H9 (cell line): ENCODE data around the gene SP3. TPM values are rescaled to one million over a fixed set of nuclear protein-coding genes. Genes with fewer than 3 reads are reported as not detected.

Experiments
- DNase-seq: peaks from one replicate; pipeline ENCODE4 v3.0.0-alpha.2; 2017
- H2AFZ ChIP-seq: one replicate; pipeline ENCODE4 v1.6.1; 2013; ENCODE audit warnings: mild to moderate bottlenecking, low read length, control low read depth, moderate library complexity
- H2AK5ac ChIP-seq: 2 replicates; pipeline ENCODE4 v1.6.1; 2013; ENCODE audit warnings: low read length, control low read depth, mixed read lengths; ENCODE audit not compliant: insufficient read length
- H2BK120ac ChIP-seq: one replicate; pipeline ENCODE4 v1.6.1; 2013; ENCODE audit warnings: low read depth, mild to moderate bottlenecking, low read length, control low read depth, inconsistent platforms; ENCODE audit not compliant: poor library complexity, severe bottlenecking
- H2BK12ac ChIP-seq: 2 replicates; pipeline ENCODE4 v1.6.1; 2013; ENCODE audit warnings: low read length, control low read depth, mixed read lengths, low read depth; ENCODE audit not compliant: insufficient read length
- H2BK15ac ChIP-seq: 2 replicates; pipeline ENCODE4 v1.6.1; 2013; ENCODE audit warnings: low read depth, low read length, control low read depth
- H2BK20ac ChIP-seq: one replicate; pipeline ENCODE4 v1.6.1; 2013; ENCODE audit warnings: low read depth, mild to moderate bottlenecking, low read length, control low read depth, inconsistent platforms; ENCODE audit not compliant: poor library complexity, severe bottlenecking
- H2BK5ac ChIP-seq: 2 replicates; pipeline ENCODE4 v1.6.1; 2013; ENCODE audit warnings: low read length, control low read depth, mixed read lengths; ENCODE audit not compliant: insufficient read length
- H3K14ac ChIP-seq: 2 replicates; pipeline ENCODE4 v1.6.1; 2013; ENCODE audit warnings: low read length, control low read depth; ENCODE audit not compliant: insufficient read depth
- H3K18ac ChIP-seq: 2 replicates; pipeline ENCODE4 v1.6.1; 2013; ENCODE audit warnings: low read depth, mild to moderate bottlenecking, mixed read lengths, low read length, control low read depth; ENCODE audit not compliant: insufficient read length
- H3K23ac ChIP-seq: 2 replicates; pipeline ENCODE4 v1.6.1; 2013; ENCODE audit warnings: low read length, control low read depth, mixed read lengths, low read depth; ENCODE audit not compliant: insufficient read length
- H3K23me2 ChIP-seq: 2 replicates; pipeline ENCODE4 v1.6.1; 2013; ENCODE audit warnings: low read depth, mild to moderate bottlenecking, mixed read lengths, low read length, control low read depth; ENCODE audit not compliant: insufficient read length, poor library complexity, severe bottlenecking
- H3K27ac ChIP-seq: 2 replicates; pipeline ENCODE4 v1.5.1; 2013; ENCODE audit warnings: low read length, control low read depth, mixed read lengths, low read depth; ENCODE audit not compliant: insufficient read length
- H3K27me3 ChIP-seq: 2 replicates; pipeline ENCODE4 v1.6.1; 2013; ENCODE audit warnings: low read length, control low read depth, inconsistent platforms; ENCODE audit not compliant: insufficient read depth
- H3K4ac ChIP-seq: 2 replicates; pipeline ENCODE4 v1.6.1; 2013; ENCODE audit warnings: low read depth, mild to moderate bottlenecking, control low read depth, inconsistent platforms, low read length, moderate library complexity
- H3K4me1 ChIP-seq: 2 replicates; pipeline ENCODE4 v1.6.1; 2013; ENCODE audit warnings: low read length, control low read depth, inconsistent platforms; ENCODE audit not compliant: insufficient read depth
- H3K4me2 ChIP-seq: 2 replicates; pipeline ENCODE4 v1.6.1; 2013; ENCODE audit warnings: low read length, control low read depth, mixed read lengths; ENCODE audit not compliant: insufficient read length, insufficient read depth
- H3K56ac ChIP-seq: 2 replicates; pipeline ENCODE4 v1.6.1; 2013; ENCODE audit warnings: low read depth, mild to moderate bottlenecking, mixed read lengths, low read length, control low read depth; ENCODE audit not compliant: insufficient read length
- H3K79me1 ChIP-seq: 2 replicates; pipeline ENCODE4 v1.6.1; 2013; ENCODE audit warnings: low read depth, mild to moderate bottlenecking, moderate library complexity, low read length, control low read depth, inconsistent platforms; ENCODE audit not compliant: insufficient read depth, poor library complexity, severe bottlenecking
- H3K79me2 ChIP-seq: 2 replicates; pipeline ENCODE4 v1.6.1; 2013; ENCODE audit warnings: low read length, control low read depth, inconsistent platforms; ENCODE audit not compliant: insufficient read depth
- H3K9ac ChIP-seq: 2 replicates; pipeline ENCODE4 v1.6.1; 2013; ENCODE audit warnings: low read length, control low read depth, mixed read lengths; ENCODE audit not compliant: insufficient read length; ENCODE audit errors: extremely low read depth
- H3K9me3 ChIP-seq: one replicate; pipeline ENCODE4 v1.6.1; 2013; ENCODE audit warnings: low read depth, low read length, inconsistent platforms; ENCODE audit not compliant: control insufficient read depth
- H3T11ph ChIP-seq: one replicate; pipeline ENCODE4 v1.6.1; 2013; ENCODE audit warnings: mild to moderate bottlenecking, low read length, control low read depth, inconsistent platforms
- H4K20me1 ChIP-seq: one replicate; pipeline ENCODE4 v1.6.1; 2013; ENCODE audit not compliant: control insufficient read depth, insufficient read length, insufficient read depth
- H4K5ac ChIP-seq: 2 replicates; pipeline ENCODE4 v1.6.1; 2013; ENCODE audit warnings: low read depth, mild to moderate bottlenecking, mixed read lengths, low read length, control low read depth; ENCODE audit not compliant: insufficient read length
- H4K8ac ChIP-seq: replicated peaks from 2 replicates; pipeline ENCODE4 v1.6.1; 2013; ENCODE audit warnings: low read length, control low read depth, mixed read lengths, low read depth; ENCODE audit not compliant: insufficient read length
- H4K91ac ChIP-seq: 2 replicates; pipeline ENCODE4 v1.6.1; 2013; ENCODE audit warnings: low read depth, mild to moderate bottlenecking, moderate library complexity, mixed read lengths, low read length, control low read depth; ENCODE audit not compliant: insufficient read length
- H3K27ac Mint-ChIP-seq, 3 experiments: 2 replicates in 2 of 3; 3 replicates in 1 of 3; pipeline ENCODE4 v1.8.0; 2020 to 2021; ENCODE audit warnings: mixed read lengths in 3 of 3, mild to moderate bottlenecking in 1 of 3, moderate library complexity in 1 of 3
- H3K27me3 Mint-ChIP-seq: 2 replicates; pipeline ENCODE4 v1.8.0; 2021; ENCODE audit warnings: low read depth, mild to moderate bottlenecking, moderate library complexity, mixed read lengths
- H3K36me3 Mint-ChIP-seq, 3 experiments: 2 replicates in 2 of 3; 3 replicates in 1 of 3; pipeline ENCODE4 v1.8.0; 2020 to 2021; ENCODE audit warnings: low read depth in 3 of 3, mixed read lengths in 3 of 3; ENCODE audit not compliant: insufficient read depth in 1 of 3
- H3K4me1 Mint-ChIP-seq, 2 experiments: 2 replicates each; pipeline ENCODE4 v1.8.0; 2020; ENCODE audit warnings: mixed read lengths in 2 of 2
- H3K4me3 Mint-ChIP-seq, 2 experiments: 2 replicates in 1 of 2; 3 replicates in 1 of 2; pipeline ENCODE4 v1.8.0; 2020 to 2021; ENCODE audit warnings: mild to moderate bottlenecking in 2 of 2, mixed read lengths in 2 of 2, moderate library complexity in 1 of 2
- H3K9me3 Mint-ChIP-seq, 2 experiments: 2 replicates in 1 of 2; 3 replicates in 1 of 2; pipeline ENCODE4 v1.8.0; 2020; ENCODE audit warnings: mild to moderate bottlenecking in 2 of 2, mixed read lengths in 2 of 2, moderate library complexity in 1 of 2
- WGBS: extraction: QIAGEN DNeasy Blood & Tissue Kit; methylation state at CpG from one replicate; pipeline ENCODE4 v1.1.7; 2013; ENCODE audit warnings: missing lambda C conversion rate, low lambda C conversion rate, mixed read lengths; ENCODE audit not compliant: insufficient read length; ENCODE audit errors: extremely low coverage; 5-methylcytosine and 5-hydroxymethylcytosine counted together
- total RNA-seq: library from RNA; stranded (reverse); gene quantifications from 2 replicates; pipeline ENCODE4 v1.2.1, GENCODE V29; 2021
- TF ChIP-seq, protein P1 (sequence below): fragments of 200-600 bp; sonication (generic); conservative IDR thresholded peaks from 3 replicates; pipeline ENCODE4 v1.8.0; 2021; ENCODE audit warnings: antibody characterized with exemption, mild to moderate bottlenecking

SP3 gene
- total RNA-seq, 1 experiment from 2014 or later, result 86.3 TPM

DNA sequence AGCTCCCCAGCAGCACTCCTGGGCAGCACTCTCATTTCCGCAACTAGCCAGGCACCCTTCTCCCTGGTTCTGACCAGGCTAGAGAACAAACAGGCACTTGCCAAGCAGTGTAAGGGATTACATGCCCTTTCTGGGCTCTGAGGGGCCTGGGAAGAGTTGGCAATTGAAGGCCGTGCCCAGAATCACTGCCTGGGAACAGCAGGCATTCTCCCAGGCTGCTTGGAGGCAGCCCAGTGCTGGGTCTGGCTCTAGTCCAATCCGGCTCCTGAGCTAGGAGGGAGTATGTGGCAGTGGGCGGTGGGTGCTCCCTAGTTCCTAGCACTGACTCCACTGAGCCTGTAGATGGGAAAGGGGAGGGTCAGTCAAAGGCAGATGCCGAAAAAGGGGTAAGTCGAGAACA is 34.1 kb upstream of the SP3 start:
- no peaks in the 10 kb centered on the region for H3K9me3 ChIP-seq
- no CpG with 5 or more reads among the region's 6 CpGs for WGBS
- no peaks in the 10 kb centered on the region; the same call in 1 of the 2 replicates for H3K4me1 ChIP-seq
- no peak overlapping the region for H3K18ac ChIP-seq
- H3T11ph ChIP-seq, result no peak overlapping the region
- no peak overlapping the region for H3K27ac ChIP-seq
- H3K9me3 Mint-ChIP-seq, result no peaks in the 10 kb centered on the region; a peak in 1 of 5 replicates
- DNase-seq, result no peak
- no peak overlapping the region for H4K91ac ChIP-seq
- no peak overlapping the region for H3K4me2 ChIP-seq
- H4K20me1 ChIP-seq, result no peaks in the 10 kb centered on the region
- H3K27ac Mint-ChIP-seq, result no peak overlapping the region
- no peaks in the 10 kb centered on the region for H3K23me2 ChIP-seq
- H3K23ac ChIP-seq, result no peak overlapping the region
- no peak overlapping the region; a peak in 1 of 5 replicates for H3K4me3 Mint-ChIP-seq
- no peak overlapping the region for H2BK12ac ChIP-seq
- no peak overlapping the region for H3K9ac ChIP-seq
- H3K4ac ChIP-seq, result no peak overlapping the region
- H3K79me1 ChIP-seq, result no peaks in the 10 kb centered on the region
- no peak overlapping the region for H2BK15ac ChIP-seq
- H3K27me3 ChIP-seq, result no peaks in the 10 kb centered on the region
- no peak overlapping the region for H2BK120ac ChIP-seq
- no peak overlapping the region for H3K56ac ChIP-seq
- no peak overlapping the region for H2AK5ac ChIP-seq
- no peak overlapping the region for H4K5ac ChIP-seq
- no peak overlapping the region for H3K14ac ChIP-seq
- no peak overlapping the region for H2BK5ac ChIP-seq
- H3K36me3 Mint-ChIP-seq, result no peaks in the 10 kb centered on the region
- H2AFZ ChIP-seq, result no peak overlapping the region
- H4K8ac ChIP-seq, result no peak overlapping the region
- TF ChIP-seq, protein P1, sequence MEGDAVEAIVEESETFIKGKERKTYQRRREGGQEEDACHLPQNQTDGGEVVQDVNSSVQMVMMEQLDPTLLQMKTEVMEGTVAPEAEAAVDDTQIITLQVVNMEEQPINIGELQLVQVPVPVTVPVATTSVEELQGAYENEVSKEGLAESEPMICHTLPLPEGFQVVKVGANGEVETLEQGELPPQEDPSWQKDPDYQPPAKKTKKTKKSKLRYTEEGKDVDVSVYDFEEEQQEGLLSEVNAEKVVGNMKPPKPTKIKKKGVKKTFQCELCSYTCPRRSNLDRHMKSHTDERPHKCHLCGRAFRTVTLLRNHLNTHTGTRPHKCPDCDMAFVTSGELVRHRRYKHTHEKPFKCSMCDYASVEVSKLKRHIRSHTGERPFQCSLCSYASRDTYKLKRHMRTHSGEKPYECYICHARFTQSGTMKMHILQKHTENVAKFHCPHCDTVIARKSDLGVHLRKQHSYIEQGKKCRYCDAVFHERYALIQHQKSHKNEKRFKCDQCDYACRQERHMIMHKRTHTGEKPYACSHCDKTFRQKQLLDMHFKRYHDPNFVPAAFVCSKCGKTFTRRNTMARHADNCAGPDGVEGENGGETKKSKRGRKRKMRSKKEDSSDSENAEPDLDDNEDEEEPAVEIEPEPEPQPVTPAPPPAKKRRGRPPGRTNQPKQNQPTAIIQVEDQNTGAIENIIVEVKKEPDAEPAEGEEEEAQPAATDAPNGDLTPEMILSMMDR, result no peak
- H3K4me1 Mint-ChIP-seq, result peaks cover 3 to 4% of the 10 kb centered on the region in 2 experiments; a peak in 2 of 4 replicates
- no peaks in the 10 kb centered on the region for H3K79me2 ChIP-seq
- H3K27me3 Mint-ChIP-seq, result peaks cover 6% of the 10 kb centered on the region
- no peak overlapping the region for H2BK20ac ChIP-seq
